Breast epithelium (tissue), 3 donors: ENCODE results near the gene RUVBL2.

Experiments used
- CTCF ChIP-seq, 3 donors: fragments of 450-650 bp; IDR thresholded peaks; one replicate each; pipeline ENCODE4 v1.5.1; 2016 to 2017; ENCODE audit warnings: antibody characterized with exemption in 3 of 3, mild to moderate bottlenecking in 3 of 3, moderate library complexity in 3 of 3
- POLR2A ChIP-seq: fragments of 450-650 bp; IDR thresholded peaks from one replicate; pipeline ENCODE4 v1.6.1; 2016; ENCODE audit warnings: antibody characterized with exemption, mild to moderate bottlenecking, moderate library complexity
- POLR2AphosphoS5 ChIP-seq, 3 donors: sonication (generic); formaldehyde crosslinking; IDR thresholded peaks; one replicate each; pipeline ENCODE4 v1.6.1; 2017; ENCODE audit warnings: antibody characterized with exemption in 3 of 3

DNA sequence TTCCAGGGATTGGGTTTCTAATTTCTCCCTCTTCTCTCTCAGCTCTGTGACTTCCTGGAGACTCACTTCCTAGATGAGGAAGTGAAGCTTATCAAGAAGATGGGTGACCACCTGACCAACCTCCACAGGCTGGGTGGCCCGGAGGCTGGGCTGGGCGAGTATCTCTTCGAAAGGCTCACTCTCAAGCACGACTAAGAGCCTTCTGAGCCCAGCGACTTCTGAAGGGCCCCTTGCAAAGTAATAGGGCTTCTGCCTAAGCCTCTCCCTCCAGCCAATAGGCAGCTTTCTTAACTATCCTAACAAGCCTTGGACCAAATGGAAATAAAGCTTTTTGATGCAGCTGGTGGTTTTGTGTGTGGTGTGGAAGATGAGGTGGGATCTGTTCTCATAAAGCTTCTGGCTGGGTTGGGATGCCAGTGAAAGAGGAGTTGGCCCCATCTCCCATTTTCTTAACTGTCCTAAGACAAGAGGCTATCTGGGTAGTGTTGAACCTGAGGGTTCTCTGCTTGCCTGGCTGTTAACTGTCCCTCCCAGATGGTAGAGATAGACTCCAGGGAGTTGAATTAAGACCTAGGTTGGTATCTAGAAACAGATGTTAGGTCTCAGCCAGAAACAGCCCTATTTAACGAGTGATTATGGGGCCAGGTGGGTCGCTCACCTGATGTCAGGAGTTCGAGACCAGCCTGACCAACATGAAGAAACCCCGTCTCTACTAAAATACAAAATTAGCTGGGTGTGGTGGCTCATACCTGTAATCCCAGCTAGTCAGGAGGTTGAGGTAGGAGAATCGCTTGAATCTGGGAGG is 26.9 kb upstream of the RUVBL2 start:
- no peak for TF ChIP-seq CTCF (IDR thresholded peaks at IDR 0.05)
- no peak for TF ChIP-seq POLR2A
- no peak for TF ChIP-seq POLR2AphosphoS5 (IDR thresholded peaks at IDR 0.05)
